ENCODE data around the gene KIF6.

GRCh38 chr6:39684790-39685488 is 40.3 kb downstream of the KIF6 start:
- TF ChIP-seq CTCF (IDR thresholded peaks at IDR 0.05 in 4 of 5, conservative IDR thresholded peaks at IDR 0.05 in 1 of 5) (no peak), POLR2A (IDR thresholded peaks at IDR 0.05) (no peak)

Measured in gastrocnemius medialis (tissue), 4 donors.